H9 (cell line): ENCODE measurements around the gene TTC33. TPM values are rescaled to one million over a fixed set of nuclear protein-coding genes. Genes with fewer than 3 reads are reported as not detected.

ENCODE experiments used
- DNase-seq: peaks from one replicate; pipeline ENCODE4 v3.0.0-alpha.2; 2017
- H2AFZ ChIP-seq: one replicate; pipeline ENCODE4 v1.6.1; 2013; ENCODE audit warnings: mild to moderate bottlenecking, low read length, control low read depth, moderate library complexity
- H2AK5ac ChIP-seq: 2 replicates; pipeline ENCODE4 v1.6.1; 2013; ENCODE audit warnings: low read length, control low read depth, mixed read lengths; ENCODE audit not compliant: insufficient read length
- H2BK120ac ChIP-seq: one replicate; pipeline ENCODE4 v1.6.1; 2013; ENCODE audit warnings: low read depth, mild to moderate bottlenecking, low read length, control low read depth, inconsistent platforms; ENCODE audit not compliant: poor library complexity, severe bottlenecking
- H2BK12ac ChIP-seq: 2 replicates; pipeline ENCODE4 v1.6.1; 2013; ENCODE audit warnings: low read length, control low read depth, mixed read lengths, low read depth; ENCODE audit not compliant: insufficient read length
- H2BK15ac ChIP-seq: 2 replicates; pipeline ENCODE4 v1.6.1; 2013; ENCODE audit warnings: low read depth, low read length, control low read depth
- H2BK20ac ChIP-seq: one replicate; pipeline ENCODE4 v1.6.1; 2013; ENCODE audit warnings: low read depth, mild to moderate bottlenecking, low read length, control low read depth, inconsistent platforms; ENCODE audit not compliant: poor library complexity, severe bottlenecking
- H2BK5ac ChIP-seq: 2 replicates; pipeline ENCODE4 v1.6.1; 2013; ENCODE audit warnings: low read length, control low read depth, mixed read lengths; ENCODE audit not compliant: insufficient read length
- H3K14ac ChIP-seq: 2 replicates; pipeline ENCODE4 v1.6.1; 2013; ENCODE audit warnings: low read length, control low read depth; ENCODE audit not compliant: insufficient read depth
- H3K18ac ChIP-seq: 2 replicates; pipeline ENCODE4 v1.6.1; 2013; ENCODE audit warnings: low read depth, mild to moderate bottlenecking, mixed read lengths, low read length, control low read depth; ENCODE audit not compliant: insufficient read length
- H3K23ac ChIP-seq: 2 replicates; pipeline ENCODE4 v1.6.1; 2013; ENCODE audit warnings: low read length, control low read depth, mixed read lengths, low read depth; ENCODE audit not compliant: insufficient read length
- H3K23me2 ChIP-seq: 2 replicates; pipeline ENCODE4 v1.6.1; 2013; ENCODE audit warnings: low read depth, mild to moderate bottlenecking, mixed read lengths, low read length, control low read depth; ENCODE audit not compliant: insufficient read length, poor library complexity, severe bottlenecking
- H3K27ac ChIP-seq: 2 replicates; pipeline ENCODE4 v1.5.1; 2013; ENCODE audit warnings: low read length, control low read depth, mixed read lengths, low read depth; ENCODE audit not compliant: insufficient read length
- H3K27me3 ChIP-seq: 2 replicates; pipeline ENCODE4 v1.6.1; 2013; ENCODE audit warnings: low read length, control low read depth, inconsistent platforms; ENCODE audit not compliant: insufficient read depth
- H3K4ac ChIP-seq: 2 replicates; pipeline ENCODE4 v1.6.1; 2013; ENCODE audit warnings: low read depth, mild to moderate bottlenecking, control low read depth, inconsistent platforms, low read length, moderate library complexity
- H3K4me1 ChIP-seq: 2 replicates; pipeline ENCODE4 v1.6.1; 2013; ENCODE audit warnings: low read length, control low read depth, inconsistent platforms; ENCODE audit not compliant: insufficient read depth
- H3K4me2 ChIP-seq: 2 replicates; pipeline ENCODE4 v1.6.1; 2013; ENCODE audit warnings: low read length, control low read depth, mixed read lengths; ENCODE audit not compliant: insufficient read length, insufficient read depth
- H3K56ac ChIP-seq: 2 replicates; pipeline ENCODE4 v1.6.1; 2013; ENCODE audit warnings: low read depth, mild to moderate bottlenecking, mixed read lengths, low read length, control low read depth; ENCODE audit not compliant: insufficient read length
- H3K79me1 ChIP-seq: 2 replicates; pipeline ENCODE4 v1.6.1; 2013; ENCODE audit warnings: low read depth, mild to moderate bottlenecking, moderate library complexity, low read length, control low read depth, inconsistent platforms; ENCODE audit not compliant: insufficient read depth, poor library complexity, severe bottlenecking
- H3K79me2 ChIP-seq: 2 replicates; pipeline ENCODE4 v1.6.1; 2013; ENCODE audit warnings: low read length, control low read depth, inconsistent platforms; ENCODE audit not compliant: insufficient read depth
- H3K9ac ChIP-seq: 2 replicates; pipeline ENCODE4 v1.6.1; 2013; ENCODE audit warnings: low read length, control low read depth, mixed read lengths; ENCODE audit not compliant: insufficient read length; ENCODE audit errors: extremely low read depth
- H3K9me3 ChIP-seq: one replicate; pipeline ENCODE4 v1.6.1; 2013; ENCODE audit warnings: low read depth, low read length, inconsistent platforms; ENCODE audit not compliant: control insufficient read depth
- H3T11ph ChIP-seq: one replicate; pipeline ENCODE4 v1.6.1; 2013; ENCODE audit warnings: mild to moderate bottlenecking, low read length, control low read depth, inconsistent platforms
- H4K20me1 ChIP-seq: one replicate; pipeline ENCODE4 v1.6.1; 2013; ENCODE audit not compliant: control insufficient read depth, insufficient read length, insufficient read depth
- H4K5ac ChIP-seq: 2 replicates; pipeline ENCODE4 v1.6.1; 2013; ENCODE audit warnings: low read depth, mild to moderate bottlenecking, mixed read lengths, low read length, control low read depth; ENCODE audit not compliant: insufficient read length
- H4K8ac ChIP-seq: replicated peaks from 2 replicates; pipeline ENCODE4 v1.6.1; 2013; ENCODE audit warnings: low read length, control low read depth, mixed read lengths, low read depth; ENCODE audit not compliant: insufficient read length
- H4K91ac ChIP-seq: 2 replicates; pipeline ENCODE4 v1.6.1; 2013; ENCODE audit warnings: low read depth, mild to moderate bottlenecking, moderate library complexity, mixed read lengths, low read length, control low read depth; ENCODE audit not compliant: insufficient read length
- H3K27ac Mint-ChIP-seq, 3 experiments: 2 replicates in 2 of 3; 3 replicates in 1 of 3; pipeline ENCODE4 v1.8.0; 2020 to 2021; ENCODE audit warnings: mixed read lengths in 3 of 3, mild to moderate bottlenecking in 1 of 3, moderate library complexity in 1 of 3
- H3K27me3 Mint-ChIP-seq: 2 replicates; pipeline ENCODE4 v1.8.0; 2021; ENCODE audit warnings: low read depth, mild to moderate bottlenecking, moderate library complexity, mixed read lengths
- H3K36me3 Mint-ChIP-seq, 3 experiments: 2 replicates in 2 of 3; 3 replicates in 1 of 3; pipeline ENCODE4 v1.8.0; 2020 to 2021; ENCODE audit warnings: low read depth in 3 of 3, mixed read lengths in 3 of 3; ENCODE audit not compliant: insufficient read depth in 1 of 3
- H3K4me1 Mint-ChIP-seq, 2 experiments: 2 replicates each; pipeline ENCODE4 v1.8.0; 2020; ENCODE audit warnings: mixed read lengths in 2 of 2
- H3K4me3 Mint-ChIP-seq, 2 experiments: 2 replicates in 1 of 2; 3 replicates in 1 of 2; pipeline ENCODE4 v1.8.0; 2020 to 2021; ENCODE audit warnings: mild to moderate bottlenecking in 2 of 2, mixed read lengths in 2 of 2, moderate library complexity in 1 of 2
- H3K9me3 Mint-ChIP-seq, 2 experiments: 2 replicates in 1 of 2; 3 replicates in 1 of 2; pipeline ENCODE4 v1.8.0; 2020; ENCODE audit warnings: mild to moderate bottlenecking in 2 of 2, mixed read lengths in 2 of 2, moderate library complexity in 1 of 2
- CTCF ChIP-seq: fragments of 200-600 bp; sonication (generic); conservative IDR thresholded peaks from 3 replicates; pipeline ENCODE4 v1.8.0; 2021; ENCODE audit warnings: antibody characterized with exemption, mild to moderate bottlenecking
- WGBS: extraction: QIAGEN DNeasy Blood & Tissue Kit; methylation state at CpG from one replicate; pipeline ENCODE4 v1.1.7; 2013; ENCODE audit warnings: missing lambda C conversion rate, low lambda C conversion rate, mixed read lengths; ENCODE audit not compliant: insufficient read length; ENCODE audit errors: extremely low coverage; 5-methylcytosine and 5-hydroxymethylcytosine counted together
- total RNA-seq: library from RNA; stranded (reverse); gene quantifications from 2 replicates; pipeline ENCODE4 v1.2.1, GENCODE V29; 2021

Gene TTC33
- total RNA-seq, 1 experiment from 2014 or later = 7.3 TPM

- Histone ChIP-seq H4K20me1 (no peaks in the 10 kb centered on the region), H3K4me2 (no peak overlapping the region), H3K27me3 (no peaks in the 10 kb centered on the region), H3K4ac (no peak overlapping the region), H3K23me2 (no peaks in the 10 kb centered on the region), H3K27ac (no peak overlapping the region), H2BK120ac (no peak overlapping the region), H2BK5ac (no peak overlapping the region), H2BK15ac (no peak overlapping the region), H4K91ac (no peak overlapping the region), H4K8ac (no peak overlapping the region), H2BK20ac (no peak overlapping the region), H3K4me1 (no peaks in the 10 kb centered on the region), H3K9ac (no peak overlapping the region), H3K18ac (no peak overlapping the region), H3K14ac (no peak overlapping the region), H3T11ph (no peak overlapping the region), H3K79me2 (no peaks in the 10 kb centered on the region), H3K79me1 (no peaks in the 10 kb centered on the region), H2AFZ (no peak overlapping the region), H3K9me3 (no peaks in the 10 kb centered on the region), H2AK5ac (no peak overlapping the region), H4K5ac (no peak overlapping the region), H2BK12ac (no peak overlapping the region), H3K23ac (no peak overlapping the region), H3K56ac (no peak overlapping the region)
- no CpG with 5 or more reads among the region's 4 CpGs for WGBS
- Mint-ChIP-seq H3K27me3 (no peaks in the 10 kb centered on the region), H3K4me3 (no peak overlapping the region), H3K9me3 (peaks cover 1 to 7% of the 10 kb centered on the region in 2 experiments; a peak in 4 of 5 replicates), H3K27ac (no peak overlapping the region), H3K4me1 (no peaks in the 10 kb centered on the region), H3K36me3 (peaks cover 0 to 5% (median 0%) of the 10 kb centered on the region in 3 experiments; a peak in 4 of 7 replicates)
- DNase-seq = no peak
- no peak for TF ChIP-seq CTCF
Measured at GRCh38 chr5:40518485-40518917, 237.3 kb downstream of the TTC33 start.
